Fibroblast of villous mesenchyme (primary cell): Measurements from ENCODE around the gene CCL27. TPM values are rescaled to one million over a fixed set of nuclear protein-coding genes. Genes with fewer than 3 reads are reported as not detected.

Experiments
- DNase-seq: peaks from one replicate; pipeline ENCODE4 v3.0.0-alpha.2; 2010; ENCODE audit warnings: low read depth
- H3K4me3 ChIP-seq: 2 replicates; pipeline ENCODE4 v1.5.1; 2011; ENCODE audit warnings: low read depth, mild to moderate bottlenecking, low read length
- CTCF ChIP-seq: IDR thresholded peaks from 2 replicates; pipeline ENCODE4 v1.5.1; 2012; ENCODE audit warnings: low read depth, mild to moderate bottlenecking, low read length; ENCODE audit not compliant: insufficient read depth
- total RNA-seq: library from RNA; depleted of rRNA; stranded (reverse); fragments of >200 nt; gene quantifications from 2 replicates; pipeline ENCODE4 v1.2.3, GENCODE V29; 2012

CCL27 gene
- total RNA-seq, 1 donor: not detected

GRCh38 chr9:34684816-34685215 is 22.4 kb upstream of the CCL27 start:
- no peak for TF ChIP-seq CTCF
- H3K4me3 ChIP-seq: no peak overlapping the region
- no peak for DNase-seq

GRCh38 chr9:34684145-34684544 is 21.7 kb upstream of the CCL27 start:
- H3K4me3 ChIP-seq: no peak overlapping the region
- DNase-seq: no peak
- TF ChIP-seq CTCF: no peak

GRCh38 chr9:34675869-34676268 is 13.4 kb upstream of the CCL27 start:
- no peak for TF ChIP-seq CTCF
- no peak overlapping the region for H3K4me3 ChIP-seq
- no peak for DNase-seq

- H3K4me3 ChIP-seq: no peak overlapping the region
- peak; percentile 73 for DNase-seq
- peak; percentile 91 for TF ChIP-seq CTCF
Observed at GRCh38 chr9:34675048-34675714, 12.7 kb upstream of the CCL27 start.

GRCh38 chr9:34674440-34674839 is 12.0 kb upstream of the CCL27 start:
- no peak for DNase-seq
- no peak for TF ChIP-seq CTCF
- no peak overlapping the region for H3K4me3 ChIP-seq

GRCh38 chr9:34671307-34671706 is 8.8 kb upstream of the CCL27 start:
- no peak for TF ChIP-seq CTCF
- no peak overlapping the region for H3K4me3 ChIP-seq

More at GRCh38 chr9:34671307-34671706, 8.8 kb upstream of the CCL27 start:
- DNase-seq: no peak
